Stimulated activated naive CD8-positive, alpha-beta T cell treated with anti-CD3 and anti-CD28 coated beads, Interleukin-15, Interleukin-2, amounts not matched to agents 100 ng/mL and 50 ng/mL, for 24 hours (primary cell): Measurements from ENCODE around the gene PRSS56.

ENCODE experiments used
- H3K27ac Mint-ChIP-seq: one replicate; pipeline ENCODE4 v1.8.0; 2021; ENCODE audit warnings: mild to moderate bottlenecking, mixed read lengths
- H3K27me3 Mint-ChIP-seq: one replicate; pipeline ENCODE4 v1.8.0; 2021; ENCODE audit warnings: mixed read lengths
- H3K36me3 Mint-ChIP-seq: one replicate; pipeline ENCODE4 v1.8.0; 2021; ENCODE audit warnings: low read depth, mixed read lengths
- H3K4me1 Mint-ChIP-seq: one replicate; pipeline ENCODE4 v1.8.0; 2021; ENCODE audit warnings: low read depth, mixed read lengths
- H3K4me3 Mint-ChIP-seq: one replicate; pipeline ENCODE4 v1.8.0; 2021; ENCODE audit warnings: mild to moderate bottlenecking, mixed read lengths
- H3K9me3 Mint-ChIP-seq: one replicate; pipeline ENCODE4 v1.8.0; 2021; ENCODE audit warnings: mixed read lengths

The PRSS56 gene

DNA sequence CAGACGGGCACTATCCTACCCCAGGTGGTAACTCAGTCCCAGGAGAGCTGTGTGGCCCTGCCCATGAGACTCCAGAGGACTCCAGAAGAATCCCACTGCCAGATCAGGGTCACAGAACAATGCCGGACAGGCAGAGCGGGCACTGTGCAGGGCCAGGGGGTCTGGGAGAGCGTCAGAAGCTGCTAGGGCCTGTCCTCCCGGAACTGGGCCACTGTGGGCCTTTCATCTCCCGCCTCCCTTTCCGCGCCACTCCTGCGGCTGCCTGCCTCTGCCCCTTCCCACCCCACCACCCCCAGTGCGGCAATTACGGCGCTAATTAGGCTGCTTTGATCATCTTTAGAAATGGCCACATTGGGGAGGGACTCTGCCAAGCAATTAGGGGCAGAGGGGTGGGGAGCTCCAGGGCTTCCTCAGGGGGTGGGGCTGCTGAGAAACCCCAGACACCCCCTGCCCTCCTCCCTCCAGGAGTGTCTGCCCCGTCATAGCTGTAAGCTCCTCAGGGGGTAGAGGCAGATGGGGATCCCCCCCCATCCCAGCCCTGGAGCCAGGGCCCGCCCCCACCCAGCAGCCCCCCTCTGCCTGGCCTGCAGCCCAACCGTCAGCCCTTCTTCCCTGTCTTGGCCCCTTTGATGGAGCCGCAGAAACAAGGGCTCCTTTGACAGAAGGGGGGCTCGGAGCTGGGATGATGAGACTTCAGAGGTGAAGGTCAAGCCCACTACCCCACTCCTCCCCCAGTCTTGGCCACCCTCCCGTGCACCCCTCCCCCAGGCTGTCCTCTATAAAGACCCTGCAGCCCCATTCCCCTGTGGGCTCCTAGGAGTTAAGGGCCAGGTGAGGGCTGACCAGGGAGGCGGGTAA, at the start of gene PRSS56:
TSS of gene PRSS56 (plus strand) at position 808 of the 858 bp plus-strand sequence. CDS start 211 bp downstream, outside the sequence.
- Mint-ChIP-seq H3K4me3 (no peak within 1 kb of the TSS), H3K27me3 (peaks cover 34% of the 10 kb centered on the region), H3K4me1 (peaks cover 9% of the 10 kb centered on the region), H3K27ac (no peak within 1 kb of the TSS), H3K36me3 (no peaks in the 10 kb centered on the region), H3K9me3 (no peaks in the 10 kb centered on the region)

DNA sequence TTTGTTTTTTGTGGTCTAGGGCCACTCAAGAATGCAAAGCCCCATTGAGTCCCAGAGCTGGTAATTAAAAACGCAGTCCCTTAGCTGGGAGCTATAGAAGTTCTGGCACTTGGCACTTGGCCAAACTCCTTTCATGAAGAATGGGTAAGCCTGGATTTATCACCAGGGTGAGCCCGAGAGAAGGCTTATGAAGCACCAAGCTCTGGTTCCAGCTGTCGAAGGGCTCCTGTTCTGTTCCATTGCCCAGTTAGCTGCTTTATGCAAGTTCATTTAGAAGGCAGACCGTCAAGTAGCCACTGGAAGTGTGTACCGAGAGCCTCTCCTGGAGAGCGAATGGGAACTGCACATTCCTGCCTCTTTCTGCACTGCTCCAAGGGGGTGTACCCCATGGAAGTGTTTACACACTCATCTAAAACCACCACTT, 46.7 kb upstream of the PRSS56 start:
- H3K9me3 Mint-ChIP-seq, result peaks cover 19% of the 10 kb centered on the region
- no peaks in the 10 kb centered on the region for H3K4me1 Mint-ChIP-seq
- peaks cover 40% of the 10 kb centered on the region for H3K27me3 Mint-ChIP-seq
- no peak overlapping the region for H3K4me3 Mint-ChIP-seq
- no peak overlapping the region for H3K27ac Mint-ChIP-seq
- no peaks in the 10 kb centered on the region for H3K36me3 Mint-ChIP-seq

DNA sequence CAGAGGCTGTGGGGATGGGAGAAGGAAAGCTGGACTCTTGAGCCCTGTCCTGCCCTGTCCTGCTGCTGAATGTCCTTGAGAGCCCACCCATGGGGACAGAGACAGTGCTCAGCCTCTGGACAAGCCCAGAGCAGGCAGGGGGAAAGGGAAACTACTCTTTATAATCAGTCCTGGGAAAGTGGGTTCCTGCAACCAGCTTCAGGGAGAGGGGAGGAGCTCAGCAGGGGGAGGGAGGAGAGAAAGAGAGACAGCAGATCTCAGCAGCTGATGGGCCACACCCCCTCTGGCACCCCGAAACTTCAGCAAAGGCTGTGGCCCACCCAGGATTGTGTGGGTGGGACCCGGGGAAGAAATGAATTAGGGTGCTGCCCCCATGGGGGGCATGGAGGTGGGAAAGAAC, 44.1 kb upstream of the PRSS56 start:
- Mint-ChIP-seq H3K9me3 (peaks cover 19% of the 10 kb centered on the region), H3K27me3 (peaks cover 22% of the 10 kb centered on the region), H3K36me3 (no peaks in the 10 kb centered on the region), H3K4me1 (no peaks in the 10 kb centered on the region), H3K27ac (no peak overlapping the region), H3K4me3 (no peak overlapping the region)

DNA sequence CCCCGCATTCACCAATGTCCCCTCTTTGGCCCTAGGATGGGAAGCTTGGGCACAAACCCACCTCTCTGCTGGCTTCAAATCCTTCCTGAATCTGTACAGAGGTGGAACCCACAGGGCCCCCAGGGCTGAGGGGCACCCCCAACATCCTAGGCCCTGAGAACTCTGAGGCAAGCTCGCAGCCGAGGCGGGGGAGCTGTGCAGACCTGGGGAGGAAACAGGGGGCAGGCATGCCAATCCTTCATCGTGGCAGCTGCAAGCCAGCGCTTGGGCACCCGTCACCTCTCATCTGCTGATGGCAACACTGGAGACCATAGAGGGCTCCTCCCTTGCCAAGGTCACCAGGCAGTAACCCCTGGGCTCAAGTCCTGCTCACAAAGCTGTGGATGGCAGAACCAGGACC, 43.4 kb upstream of the PRSS56 start:
- Mint-ChIP-seq H3K4me3 (no peak overlapping the region), H3K27me3 (peaks cover 16% of the 10 kb centered on the region), H3K36me3 (no peaks in the 10 kb centered on the region), H3K9me3 (peaks cover 13% of the 10 kb centered on the region), H3K4me1 (no peaks in the 10 kb centered on the region), H3K27ac (no peak overlapping the region)

DNA sequence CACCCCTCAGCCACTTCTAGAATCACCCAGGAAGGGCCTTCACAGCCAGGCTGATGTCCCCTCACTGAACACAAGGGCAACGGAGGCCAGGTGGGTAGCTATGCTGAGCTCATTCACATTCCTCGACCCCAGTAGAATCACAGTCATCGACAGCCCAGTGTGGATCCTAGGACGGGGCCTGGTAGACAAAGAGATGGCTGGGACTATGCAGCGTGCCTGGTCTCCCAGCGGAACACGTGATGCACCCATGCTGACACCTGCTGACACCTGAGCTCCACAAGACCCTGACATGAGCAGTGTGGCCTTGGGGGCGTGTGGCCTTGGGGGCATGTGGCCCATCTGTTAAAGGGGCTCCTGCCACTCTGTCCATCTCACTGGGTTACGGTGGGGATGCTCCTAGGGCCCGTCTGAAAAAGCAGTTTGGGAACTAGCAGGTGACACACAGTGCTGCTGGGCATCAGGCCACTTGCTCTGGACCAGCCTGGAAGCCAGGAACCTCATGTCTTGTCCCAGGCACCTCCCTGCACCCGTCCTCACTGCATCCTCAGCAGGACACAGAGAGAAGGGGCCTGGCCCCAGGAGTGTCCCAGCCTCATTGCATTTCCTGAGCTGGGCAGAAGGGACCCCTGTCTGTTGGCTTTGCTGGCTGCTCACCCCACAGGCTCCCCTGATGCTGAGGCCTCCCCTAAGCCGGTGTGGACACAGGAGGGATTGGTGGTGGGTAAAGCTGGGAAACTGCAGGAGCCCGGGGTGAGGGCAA, 42.3 kb upstream of the PRSS56 start:
- H3K36me3 Mint-ChIP-seq, result no peaks in the 10 kb centered on the region
- H3K4me1 Mint-ChIP-seq, result no peaks in the 10 kb centered on the region
- peaks cover 5% of the 10 kb centered on the region for H3K27me3 Mint-ChIP-seq
- no peak overlapping the region for H3K27ac Mint-ChIP-seq
- peaks cover 1% of the 10 kb centered on the region for H3K9me3 Mint-ChIP-seq
- H3K4me3 Mint-ChIP-seq, result no peak overlapping the region

DNA sequence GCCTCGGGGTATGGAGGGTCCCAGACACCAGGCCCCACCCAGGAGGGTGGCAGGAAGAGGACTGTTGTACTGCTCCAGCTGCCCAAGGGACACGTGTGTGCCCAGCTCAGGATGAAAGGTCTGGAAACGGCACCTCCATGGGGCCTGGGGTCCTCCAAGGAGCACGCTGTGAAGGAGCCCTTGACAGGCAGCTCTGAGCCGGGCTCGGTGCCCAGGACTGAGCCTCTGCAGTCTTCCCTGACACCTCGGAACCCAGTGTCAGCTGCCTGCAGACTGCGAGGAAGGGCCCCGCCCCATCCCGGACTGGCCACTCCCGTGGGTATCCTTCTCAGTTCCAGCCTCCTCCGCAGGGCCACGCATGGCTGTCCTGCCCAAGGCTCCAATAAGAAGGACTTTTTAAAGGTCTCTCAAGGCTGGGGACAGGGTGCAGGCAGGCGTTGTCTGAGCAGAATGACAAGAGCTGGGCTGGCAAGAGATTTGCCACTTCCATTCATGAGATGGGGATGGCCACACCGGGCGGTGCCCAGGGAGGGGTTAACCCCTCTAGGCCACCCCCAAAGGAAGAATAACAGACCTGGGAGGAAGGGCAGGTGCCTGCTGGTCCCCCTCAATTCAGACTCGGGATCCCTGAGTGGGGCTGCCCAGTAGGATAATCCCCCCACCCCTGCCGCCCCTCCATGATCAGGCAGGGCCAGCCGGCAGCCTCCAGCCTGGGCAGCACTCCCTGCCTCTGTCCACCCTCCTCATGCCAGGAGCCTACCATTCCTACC, 41.4 kb upstream of the PRSS56 start:
- no peaks in the 10 kb centered on the region for H3K36me3 Mint-ChIP-seq
- no peak overlapping the region for H3K4me3 Mint-ChIP-seq
- H3K27me3 Mint-ChIP-seq, result peaks cover 4% of the 10 kb centered on the region
- no peaks in the 10 kb centered on the region for H3K9me3 Mint-ChIP-seq
- H3K4me1 Mint-ChIP-seq, result no peaks in the 10 kb centered on the region
- no peak overlapping the region for H3K27ac Mint-ChIP-seq

DNA sequence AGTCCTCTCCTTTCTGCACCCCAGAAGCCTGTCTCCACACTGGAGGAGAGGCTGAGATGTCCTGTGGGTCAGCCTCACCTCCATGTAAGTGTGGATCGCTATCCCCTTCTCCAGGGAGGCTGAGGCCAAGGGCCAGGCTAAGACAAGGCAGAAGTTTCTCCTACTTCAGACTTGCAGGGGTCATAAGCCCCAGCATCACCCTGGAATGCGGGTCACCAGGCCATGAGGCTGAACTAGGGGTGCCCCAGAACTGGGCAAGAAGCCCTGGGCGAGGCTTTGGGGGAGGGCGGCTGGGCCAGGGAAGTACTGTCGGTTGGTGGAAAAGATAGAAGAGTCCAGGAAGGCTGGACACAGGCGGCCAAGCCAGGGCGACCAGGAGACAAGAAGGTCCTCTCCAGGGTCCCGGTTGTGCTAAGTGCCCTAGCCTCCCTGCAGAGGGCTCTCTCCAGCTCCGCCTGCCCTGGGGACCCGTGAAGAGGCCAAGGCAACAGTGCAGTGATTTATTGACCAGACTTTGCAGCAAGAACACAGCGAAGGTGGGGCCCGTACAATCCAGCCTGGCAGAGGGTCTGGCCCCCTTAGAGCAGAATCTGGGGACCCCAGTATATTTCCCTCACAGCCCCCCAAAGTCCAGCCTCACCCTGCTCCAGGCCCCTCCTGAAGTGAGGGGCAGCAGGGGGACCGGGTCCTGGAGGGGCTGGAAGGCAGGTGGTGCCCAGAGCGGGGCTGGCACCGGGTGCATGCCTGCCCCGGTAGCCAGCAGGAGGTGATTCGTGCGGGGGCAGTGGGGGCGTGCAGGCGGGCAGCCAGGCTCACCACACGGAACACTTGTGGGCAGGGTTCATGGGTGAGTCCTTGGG, 40.6 kb upstream of the PRSS56 start:
- Mint-ChIP-seq H3K4me3 (no peak overlapping the region), H3K4me1 (no peaks in the 10 kb centered on the region), H3K36me3 (no peaks in the 10 kb centered on the region), H3K9me3 (no peaks in the 10 kb centered on the region), H3K27me3 (peaks cover 8% of the 10 kb centered on the region), H3K27ac (no peak overlapping the region)

DNA sequence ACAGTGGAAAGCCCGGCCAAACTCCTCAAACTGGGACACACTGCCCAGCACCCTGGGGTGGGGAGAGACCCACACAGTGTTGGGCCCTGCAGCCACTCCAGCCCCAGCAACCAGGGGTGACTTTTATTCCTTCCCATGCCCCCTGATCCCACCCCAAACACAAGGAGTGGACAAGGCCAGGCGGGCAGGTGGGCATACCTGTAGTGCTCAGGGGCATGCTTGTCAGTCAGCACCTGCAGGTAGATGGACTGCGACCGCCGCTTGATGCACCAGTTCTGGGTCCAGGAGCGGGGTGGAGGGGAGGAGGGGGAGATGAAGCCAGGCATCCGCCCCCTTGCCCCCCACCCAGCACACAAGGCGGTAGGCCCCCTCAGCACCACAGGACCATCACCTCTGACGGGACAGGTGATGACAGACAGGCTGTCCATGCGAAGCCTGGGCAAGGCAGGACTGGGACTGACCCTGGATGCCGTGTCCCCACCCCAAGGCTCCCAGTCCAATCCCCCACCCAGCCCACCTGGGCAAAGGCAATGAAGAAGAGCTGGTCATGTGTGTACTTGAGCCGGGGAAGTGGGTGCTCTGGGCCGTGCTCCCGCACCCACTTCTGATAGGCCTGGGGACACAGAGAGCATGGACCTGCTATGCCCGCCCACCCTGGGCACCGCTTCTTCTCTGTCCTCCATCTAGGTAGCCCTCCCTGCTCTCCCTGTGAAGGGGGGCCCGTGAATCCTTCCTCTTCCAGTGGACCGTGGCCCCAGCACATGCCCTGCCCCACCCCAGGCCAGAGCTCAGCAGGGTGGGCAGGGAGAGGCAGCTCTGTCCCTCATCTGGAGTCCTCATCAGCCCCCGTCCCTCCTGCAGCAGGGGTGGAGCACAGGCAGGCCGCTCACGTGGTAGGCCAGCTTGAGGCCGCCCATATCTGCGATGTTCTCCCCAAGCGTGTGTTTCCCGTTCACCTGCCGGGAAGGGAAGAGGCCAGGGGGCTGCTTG, 39.7 kb upstream of the PRSS56 start:
- Mint-ChIP-seq H3K27me3 (peaks cover 16% of the 10 kb centered on the region), H3K27ac (no peak overlapping the region)

DNA sequence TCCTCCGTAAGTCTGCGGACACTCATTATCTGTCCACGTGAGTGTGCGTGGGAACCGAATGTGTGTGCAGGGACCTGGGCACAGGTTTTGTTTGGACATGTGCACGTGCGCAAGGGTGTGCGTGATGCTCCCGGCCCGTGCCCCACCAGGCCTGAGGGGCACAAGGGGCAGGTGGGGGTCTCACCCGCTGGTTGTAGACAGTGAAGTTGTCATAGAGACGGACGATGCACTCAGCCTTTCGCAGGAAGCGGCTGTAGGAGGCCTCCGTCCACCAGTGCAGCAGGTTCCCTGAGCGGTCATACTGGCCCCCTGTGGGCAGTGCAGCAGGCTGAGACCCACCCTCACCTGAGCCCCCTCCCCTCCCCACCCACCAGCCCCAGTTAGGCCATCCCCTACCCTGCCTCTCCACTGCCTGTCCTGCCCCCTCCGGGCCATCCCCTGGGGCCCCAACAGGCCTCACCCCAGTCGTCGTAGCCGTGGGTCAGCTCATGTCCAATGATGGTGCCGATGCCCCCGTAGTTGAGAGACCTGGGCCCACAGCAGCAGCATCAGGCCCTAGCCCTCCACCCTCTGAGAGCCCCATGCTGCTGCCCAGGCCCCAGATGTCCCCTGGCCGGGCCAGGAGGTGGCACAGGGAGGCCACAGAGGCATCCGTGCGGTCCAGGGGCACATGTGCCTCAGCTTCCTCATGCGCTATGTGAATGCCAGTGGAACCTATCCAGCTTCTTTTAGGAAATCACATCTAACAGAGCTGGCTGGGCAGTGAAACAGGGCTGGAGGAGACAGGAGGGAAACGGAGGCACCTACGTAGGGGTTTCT, 38.7 kb upstream of the PRSS56 start:
- Mint-ChIP-seq H3K4me1 (peaks cover 5% of the 10 kb centered on the region), H3K36me3 (no peaks in the 10 kb centered on the region), H3K4me3 (no peak overlapping the region), H3K27ac (no peak overlapping the region), H3K9me3 (no peaks in the 10 kb centered on the region), H3K27me3 (peaks cover 16% of the 10 kb centered on the region)

More for the DNA sequence above, 39.7 kb upstream of the PRSS56 start:
- H3K36me3 Mint-ChIP-seq, result no peaks in the 10 kb centered on the region
- H3K4me1 Mint-ChIP-seq, result peaks cover 5% of the 10 kb centered on the region
- H3K4me3 Mint-ChIP-seq, result no peak overlapping the region
- H3K9me3 Mint-ChIP-seq, result no peaks in the 10 kb centered on the region

DNA sequence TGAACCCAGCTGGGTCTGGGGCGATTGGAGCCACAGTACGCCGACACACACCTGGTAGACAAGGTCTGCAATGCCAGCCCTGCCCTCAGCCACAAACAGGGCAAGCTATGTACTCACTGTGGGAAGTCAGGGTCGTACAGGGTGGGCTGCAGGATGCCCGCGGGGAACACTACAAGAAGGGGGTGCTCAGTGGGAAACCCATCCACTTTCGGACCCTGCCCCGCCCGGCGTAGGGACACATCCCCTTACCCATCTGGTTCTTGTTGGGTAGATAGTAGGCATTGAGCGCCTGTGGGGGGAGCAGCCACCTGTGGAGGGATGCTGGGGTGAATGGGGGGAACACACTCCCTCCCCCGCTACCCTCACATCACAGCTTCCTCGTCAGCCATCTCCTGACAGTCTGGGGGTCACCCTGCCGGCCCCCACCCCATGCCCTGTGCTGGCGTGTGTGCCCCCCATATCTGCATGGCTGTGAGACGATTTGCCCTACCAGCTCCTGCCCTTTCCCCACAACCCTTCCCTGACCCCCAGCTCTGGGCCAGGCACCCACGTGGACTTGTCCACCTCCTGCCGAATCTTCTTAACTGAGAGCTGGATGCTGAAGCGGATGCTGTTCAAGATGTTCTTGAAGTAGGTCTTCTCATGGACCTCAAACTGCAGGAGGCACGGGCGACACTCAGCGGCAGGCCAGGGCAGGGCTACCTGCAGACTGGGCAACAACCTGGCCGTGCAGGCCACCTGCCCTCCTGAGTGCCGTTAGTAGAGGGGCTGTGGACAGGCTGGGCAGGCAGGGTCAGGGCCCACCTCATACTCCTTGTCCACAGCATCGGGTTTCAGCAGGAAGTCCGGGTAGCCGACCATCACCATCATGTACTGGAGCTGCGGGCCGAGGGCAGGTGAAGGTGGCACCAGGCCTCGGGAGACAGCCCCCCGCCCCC, 37.6 kb upstream of the PRSS56 start:
- no peak overlapping the region for H3K27ac Mint-ChIP-seq
- peaks cover 5% of the 10 kb centered on the region for H3K4me1 Mint-ChIP-seq
- H3K36me3 Mint-ChIP-seq, result no peaks in the 10 kb centered on the region
- no peaks in the 10 kb centered on the region for H3K9me3 Mint-ChIP-seq
- no peak overlapping the region for H3K4me3 Mint-ChIP-seq
- H3K27me3 Mint-ChIP-seq, result peaks cover 20% of the 10 kb centered on the region

DNA sequence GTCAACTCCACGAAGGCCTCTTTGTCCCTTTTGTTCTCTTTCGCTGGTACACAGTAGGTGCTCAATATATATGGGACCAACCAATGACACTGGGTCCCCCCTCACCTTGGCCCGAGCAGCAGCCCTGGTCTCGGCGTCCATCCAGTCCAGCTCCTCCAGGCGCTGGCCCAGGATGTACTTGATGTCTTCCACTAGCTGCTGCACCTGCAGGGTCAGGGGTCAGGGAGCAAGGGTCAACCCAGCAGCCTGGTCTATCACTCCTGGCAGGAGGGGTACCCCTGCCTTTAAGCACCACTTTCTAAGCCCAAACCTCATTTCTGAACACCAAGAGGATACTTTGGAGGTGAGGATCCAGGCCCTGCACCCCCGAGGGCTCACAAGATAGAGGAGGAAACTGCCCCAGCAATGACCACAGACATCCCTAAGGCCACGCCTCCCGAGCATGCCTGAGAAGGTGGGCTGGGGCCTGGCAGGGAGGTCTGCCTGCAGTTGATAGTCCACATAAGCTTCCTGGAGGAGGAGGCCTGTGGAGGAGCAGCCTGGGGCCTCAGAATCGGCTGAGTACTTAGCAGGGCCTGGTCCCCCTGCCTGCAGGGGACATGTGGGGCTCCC, 36.8 kb upstream of the PRSS56 start:
- no peak overlapping the region for H3K27ac Mint-ChIP-seq
- peaks cover 5% of the 10 kb centered on the region for H3K4me1 Mint-ChIP-seq
- no peaks in the 10 kb centered on the region for H3K9me3 Mint-ChIP-seq
- H3K36me3 Mint-ChIP-seq, result no peaks in the 10 kb centered on the region
- peaks cover 24% of the 10 kb centered on the region for H3K27me3 Mint-ChIP-seq
- no peak overlapping the region for H3K4me3 Mint-ChIP-seq
